HuH-7 (cell line): Measurements from ENCODE around the gene DEUP1.
"Not testable (repeated sequence)": the region's sequence is repeated elsewhere in the genome, so short reads cannot be mapped to it uniquely, and the experiment has no call there.

Source experiments
- DNase-seq: peaks from one replicate; pipeline ENCODE4 v3.0.0; 2011; ENCODE audit warnings: low spot score

The DEUP1 gene, protein sequence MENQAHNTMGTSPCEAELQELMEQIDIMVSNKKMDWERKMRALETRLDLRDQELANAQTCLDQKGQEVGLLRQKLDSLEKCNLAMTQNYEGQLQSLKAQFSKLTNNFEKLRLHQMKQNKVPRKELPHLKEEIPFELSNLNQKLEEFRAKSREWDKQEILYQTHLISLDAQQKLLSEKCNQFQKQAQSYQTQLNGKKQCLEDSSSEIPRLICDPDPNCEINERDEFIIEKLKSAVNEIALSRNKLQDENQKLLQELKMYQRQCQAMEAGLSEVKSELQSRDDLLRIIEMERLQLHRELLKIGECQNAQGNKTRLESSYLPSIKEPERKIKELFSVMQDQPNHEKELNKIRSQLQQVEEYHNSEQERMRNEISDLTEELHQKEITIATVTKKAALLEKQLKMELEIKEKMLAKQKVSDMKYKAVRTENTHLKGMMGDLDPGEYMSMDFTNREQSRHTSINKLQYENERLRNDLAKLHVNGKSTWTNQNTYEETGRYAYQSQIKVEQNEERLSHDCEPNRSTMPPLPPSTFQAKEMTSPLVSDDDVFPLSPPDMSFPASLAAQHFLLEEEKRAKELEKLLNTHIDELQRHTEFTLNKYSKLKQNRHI

DNA sequence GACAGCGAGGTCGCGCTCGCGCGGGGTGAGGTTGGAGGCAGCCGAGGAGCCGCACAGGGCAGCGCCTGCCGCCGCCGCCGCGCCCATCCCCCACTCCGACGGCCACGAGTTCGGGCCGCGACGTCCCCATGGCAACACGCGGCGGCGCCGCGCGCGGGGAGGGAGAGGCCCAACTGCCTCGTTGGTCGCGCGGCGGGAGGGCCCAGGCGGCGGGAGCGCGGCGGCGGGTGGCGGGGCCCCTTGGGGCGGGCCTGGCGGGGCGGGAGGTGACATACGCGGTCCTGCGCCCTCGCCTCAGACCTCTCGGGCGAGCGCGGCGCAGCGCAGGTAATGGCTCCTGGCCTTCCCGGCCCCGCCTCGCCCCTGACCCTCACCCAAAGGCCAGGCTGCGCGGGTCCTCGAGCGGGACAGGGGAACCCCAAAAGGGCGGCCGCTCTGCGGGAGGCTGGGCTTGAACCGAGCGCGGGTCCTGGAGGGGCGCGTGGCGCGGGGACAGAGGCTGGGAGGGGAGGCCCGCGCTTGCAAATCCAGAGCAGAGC lies at the start of gene DEUP1:
Gene DEUP1, plus strand, starts transcription at position 297 of the 539 bp plus-strand sequence. CDS start 1,518 bp downstream, outside the sequence.
- DNase-seq: no peak

DNA sequence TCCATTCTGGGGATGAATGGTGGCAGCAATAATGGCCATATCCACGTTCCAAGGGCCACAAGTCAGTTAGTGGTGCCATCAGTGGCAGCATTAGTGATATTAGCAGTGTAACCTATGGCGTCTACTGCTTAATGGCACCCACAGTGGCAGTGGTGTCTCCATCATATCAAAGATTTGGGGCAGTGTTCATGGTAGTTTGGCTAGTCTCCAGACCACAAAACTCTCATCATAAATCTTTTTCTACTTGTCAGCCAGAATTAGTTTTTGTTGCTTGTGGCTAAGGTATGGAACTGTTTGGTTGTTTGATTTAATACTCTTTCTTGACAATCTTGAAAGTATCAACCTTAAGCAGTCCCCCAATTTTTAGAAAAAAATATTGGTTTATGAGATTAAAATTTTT lies 45.1 kb upstream of the DEUP1 start:
- DNase-seq: no peak

DNA sequence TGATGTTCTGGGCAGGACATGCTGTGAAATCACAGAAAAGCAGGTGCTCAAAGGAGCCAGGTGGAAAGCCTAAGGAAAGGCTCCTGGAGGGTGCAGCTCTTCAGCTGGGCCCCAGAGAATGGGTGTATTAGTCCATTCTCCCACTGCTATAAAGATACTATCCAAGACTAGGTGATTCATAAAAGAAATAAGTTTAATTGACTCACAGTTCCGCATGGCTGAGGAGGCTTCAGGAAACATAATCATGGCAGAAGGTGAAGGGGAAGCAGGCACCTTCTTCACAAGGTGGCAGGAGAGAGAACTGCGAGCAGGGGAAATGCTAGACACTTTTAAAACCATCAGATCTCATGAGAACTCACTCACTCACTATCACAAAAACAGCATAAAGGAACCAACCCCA lies 43.1 kb upstream of the DEUP1 start:
- no peak for DNase-seq

DNA sequence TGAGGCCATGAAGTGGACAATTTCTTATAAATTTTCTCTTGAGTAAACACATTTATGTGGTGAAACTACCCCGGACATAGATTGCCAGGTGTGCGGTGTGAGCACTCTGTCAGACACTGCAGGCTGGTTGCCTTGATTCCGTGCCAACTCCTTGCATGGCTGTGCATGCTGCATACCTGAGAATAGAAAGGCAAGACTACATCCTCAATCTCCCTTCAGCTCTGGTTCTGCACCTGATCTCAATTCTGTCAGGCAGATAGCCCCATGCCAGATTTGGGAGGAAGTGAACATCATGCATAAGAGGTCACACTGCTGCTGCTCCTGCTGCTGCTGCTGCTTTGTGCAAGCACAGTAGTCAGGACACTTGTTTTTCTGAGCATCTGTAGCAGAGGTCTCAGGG lies 42.5 kb upstream of the DEUP1 start:
- no peak for DNase-seq

DNA sequence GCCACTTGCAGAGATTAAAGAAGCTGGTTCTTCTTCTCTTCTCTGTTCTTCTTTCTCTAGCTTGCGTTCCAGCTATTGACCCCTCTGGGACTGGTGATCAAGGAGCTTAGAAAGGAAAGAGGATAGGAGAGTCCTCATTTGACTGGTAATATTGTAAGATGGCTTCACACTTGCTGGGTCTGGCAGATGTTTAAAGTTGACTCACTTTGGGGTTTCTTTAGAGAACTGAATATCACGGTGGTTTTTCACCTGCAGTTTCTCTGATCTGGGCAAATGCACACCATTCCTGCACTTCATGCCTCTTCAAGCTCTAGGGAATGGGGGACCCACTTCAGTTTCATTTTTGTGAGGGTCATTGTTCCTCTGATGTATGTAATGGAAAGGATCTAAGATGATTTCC lies 41.8 kb upstream of the DEUP1 start:
- no peak for DNase-seq

DNA sequence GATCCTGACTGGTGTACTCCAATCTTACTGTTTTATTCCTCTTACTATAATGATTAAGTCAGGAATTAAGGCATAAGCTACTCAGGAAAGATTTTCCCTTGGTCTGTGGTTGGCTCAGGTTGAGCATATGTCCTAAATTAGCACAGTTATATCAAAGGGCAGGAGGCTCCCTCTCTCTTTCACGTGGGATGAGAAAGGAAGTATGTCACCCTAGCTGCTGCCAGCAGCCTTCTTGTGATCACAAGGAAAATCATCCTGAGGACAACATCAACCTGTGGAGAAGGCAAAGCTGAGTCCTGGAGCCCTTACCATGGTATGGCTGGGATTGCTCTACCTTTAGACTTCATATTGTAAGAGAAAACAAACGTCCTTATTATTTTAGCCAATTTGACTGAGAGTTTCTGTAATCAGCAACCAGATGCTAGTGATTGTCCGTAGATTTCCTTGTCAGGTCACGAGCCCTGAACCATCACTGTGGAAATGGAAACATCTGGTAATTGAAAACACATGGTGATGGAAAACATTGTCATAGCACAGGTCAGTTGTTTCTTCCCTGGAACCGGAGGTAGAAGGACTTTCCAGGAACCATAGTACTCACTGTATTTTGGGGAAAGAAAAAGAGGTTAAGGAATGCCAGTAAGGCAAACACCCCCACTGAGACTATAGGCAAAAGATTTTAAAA lies 40.6 kb upstream of the DEUP1 start:
- no peak for DNase-seq

DNA sequence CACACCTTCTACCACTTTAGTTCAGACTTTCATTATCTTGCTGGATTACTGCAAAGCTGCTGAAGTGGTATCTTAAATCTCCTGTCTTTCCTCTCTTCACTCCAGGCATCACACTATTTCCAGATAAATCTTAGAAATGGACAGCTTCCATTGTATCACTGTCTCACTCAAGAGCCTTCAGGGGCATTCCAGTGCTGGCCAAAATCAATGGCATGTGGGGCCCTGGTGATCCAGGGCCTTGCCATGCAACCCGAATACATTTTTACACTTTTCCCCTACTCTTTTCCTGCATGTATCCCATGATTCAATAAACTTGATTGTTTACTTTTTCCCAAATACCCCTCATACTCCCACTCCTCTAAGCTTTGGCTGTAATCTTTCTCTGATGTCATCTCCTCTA lies 39.4 kb upstream of the DEUP1 start:
- DNase-seq: no peak

DNA sequence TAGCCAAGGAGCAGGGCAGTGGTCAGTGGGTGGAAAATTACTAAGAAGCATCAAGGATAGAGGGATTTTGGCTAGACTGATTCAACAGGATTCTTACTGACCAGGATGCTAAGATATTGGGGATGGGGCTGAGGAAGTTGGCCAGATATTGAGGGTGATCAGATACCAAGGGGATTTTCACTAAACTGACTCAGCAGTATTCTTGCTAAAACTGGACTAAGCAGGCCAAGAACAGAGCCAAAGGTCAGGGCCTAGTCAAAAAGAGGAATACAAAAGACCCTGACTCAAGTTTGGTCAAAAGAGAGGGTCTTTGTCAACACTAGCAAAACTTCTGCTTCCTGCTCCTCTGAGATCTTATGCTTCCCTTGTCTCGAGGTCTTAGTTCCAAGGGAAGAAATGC lies 38.6 kb upstream of the DEUP1 start:
- DNase-seq: no peak

DNA sequence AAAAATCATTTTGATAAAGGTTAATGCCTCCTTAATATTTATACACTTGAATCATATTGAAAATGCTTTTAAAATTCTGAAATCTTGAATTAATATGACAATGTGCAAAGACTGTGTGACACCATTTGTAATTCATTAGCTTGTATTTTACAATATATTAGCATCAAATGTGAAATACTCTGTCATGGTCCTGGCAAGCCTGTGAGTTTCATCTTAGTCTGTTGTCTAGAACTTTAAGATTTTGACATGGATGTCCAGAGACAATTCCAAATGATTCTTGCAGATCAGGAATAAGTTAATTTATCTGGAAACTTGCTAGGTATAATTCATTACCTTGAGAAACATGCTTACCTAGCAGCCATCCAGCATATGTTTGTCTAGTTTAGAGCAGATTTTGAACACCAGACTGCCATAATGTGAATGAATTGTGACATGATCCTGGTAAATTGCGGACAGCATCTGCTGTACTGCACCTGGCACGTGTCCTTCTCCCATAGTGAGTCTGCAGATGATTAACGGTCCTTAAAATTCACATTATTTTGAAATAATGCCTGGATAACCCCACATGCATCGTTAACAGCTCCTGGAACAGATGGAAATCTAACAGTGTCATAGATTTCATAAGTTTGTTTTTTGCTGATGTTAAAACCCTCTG lies 34.5 kb upstream of the DEUP1 start:
- no peak for DNase-seq

DNA sequence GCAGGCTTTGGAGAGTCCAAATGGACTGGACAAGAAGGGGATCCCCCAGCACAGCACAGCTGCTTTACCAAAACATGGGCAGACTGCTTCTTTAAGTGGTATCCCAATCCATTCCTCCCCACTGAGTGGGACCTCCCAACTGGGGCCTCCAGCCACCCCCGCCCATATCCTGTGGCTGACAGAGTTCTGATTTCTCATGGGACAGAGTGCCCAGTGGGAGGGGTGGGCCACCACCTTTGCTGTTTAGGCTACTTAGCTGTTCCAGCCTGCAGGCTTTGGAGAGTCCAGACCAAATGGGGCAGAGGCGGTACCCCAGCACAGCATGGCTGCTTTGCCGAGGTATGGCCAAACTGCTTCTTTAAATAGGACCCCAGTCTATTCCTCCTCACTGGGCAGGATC lies 26.9 kb upstream of the DEUP1 start:
- no peak for DNase-seq

DNA sequence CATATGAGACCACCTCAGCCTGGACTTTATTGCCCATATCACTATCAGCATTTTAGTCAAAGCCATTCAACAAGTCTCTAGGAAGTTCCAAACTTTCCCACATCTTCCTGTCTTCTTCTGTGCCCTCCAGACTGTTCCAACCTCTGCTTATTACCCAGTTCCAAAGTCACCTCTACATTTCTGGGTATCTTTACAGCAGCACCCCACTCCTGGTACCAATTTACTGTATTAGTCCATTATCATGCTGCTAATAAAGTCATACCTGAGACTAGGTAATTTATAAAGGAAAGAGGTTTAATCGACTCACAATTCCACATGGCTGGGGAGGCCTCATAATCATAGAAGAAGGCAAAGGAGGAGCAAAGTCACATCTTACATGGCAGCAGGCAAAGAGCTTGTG lies 16.1 kb upstream of the DEUP1 start:
- not testable (repeated sequence) for DNase-seq

DNA sequence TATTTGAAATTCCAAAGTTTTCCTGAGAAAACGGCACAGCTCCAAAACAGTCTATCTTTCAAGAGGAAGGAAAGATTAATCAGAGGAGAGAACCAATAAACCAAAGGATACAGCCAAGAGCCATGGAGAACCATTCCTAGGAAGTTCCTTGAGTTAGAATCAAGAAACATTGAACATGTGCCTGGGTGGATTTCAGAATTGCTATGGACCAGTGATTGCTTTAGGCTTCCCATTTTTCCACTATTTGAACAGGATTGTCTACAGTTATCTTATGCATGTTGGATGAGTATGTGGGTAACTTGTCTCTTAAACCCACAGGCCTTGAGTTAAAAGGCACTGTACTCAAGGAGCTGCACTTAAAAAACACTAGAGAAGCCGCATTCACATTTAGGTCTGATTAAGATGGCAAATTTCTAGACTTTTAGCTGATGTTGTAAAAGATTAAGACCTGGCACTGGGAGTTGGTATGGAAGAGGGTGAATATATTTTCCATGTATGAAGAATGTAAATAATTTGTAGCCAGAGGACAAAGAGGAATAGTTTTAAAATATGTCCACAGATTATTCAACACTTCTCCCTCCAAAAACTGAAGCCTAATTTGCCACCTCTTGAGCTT lies 11.2 kb upstream of the DEUP1 start:
- no peak for DNase-seq

DNA sequence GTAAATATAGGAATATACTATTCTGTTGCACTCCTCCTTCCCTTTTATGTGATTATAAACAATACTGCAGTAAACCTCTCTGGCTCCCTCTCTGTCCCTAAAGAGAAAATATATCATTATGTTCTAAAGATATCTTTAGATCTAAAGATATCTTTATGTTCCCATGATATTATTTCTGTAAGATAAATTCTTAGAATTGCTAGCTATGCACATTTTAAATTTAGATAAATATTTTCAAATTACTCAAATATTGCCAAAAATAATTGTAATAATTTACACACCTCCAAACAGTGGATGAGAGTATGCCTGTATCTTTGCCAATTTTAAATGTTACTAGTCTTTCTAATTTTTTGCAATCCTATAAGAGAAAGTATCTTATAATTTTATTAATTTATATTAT lies 10.3 kb upstream of the DEUP1 start:
- DNase-seq: no peak

DNA sequence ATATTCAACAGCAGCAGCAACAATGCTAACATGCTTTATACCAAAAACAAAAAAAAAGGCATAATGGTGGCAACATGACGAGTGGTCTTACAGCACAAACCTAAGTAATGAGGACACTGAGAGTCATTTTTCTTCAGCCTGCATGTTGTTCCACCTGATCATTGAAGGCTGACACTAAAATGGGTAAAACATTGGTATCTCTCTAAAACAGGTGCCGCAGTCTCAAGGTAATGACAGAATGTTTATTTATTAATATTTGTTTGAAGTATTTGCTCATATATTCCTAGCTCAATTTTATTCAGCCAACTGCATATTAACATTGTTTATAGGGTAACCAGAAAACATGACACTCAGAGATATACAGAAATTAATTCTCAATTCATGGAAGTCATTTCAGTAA lies 8.3 kb upstream of the DEUP1 start:
- DNase-seq: no peak

DNA sequence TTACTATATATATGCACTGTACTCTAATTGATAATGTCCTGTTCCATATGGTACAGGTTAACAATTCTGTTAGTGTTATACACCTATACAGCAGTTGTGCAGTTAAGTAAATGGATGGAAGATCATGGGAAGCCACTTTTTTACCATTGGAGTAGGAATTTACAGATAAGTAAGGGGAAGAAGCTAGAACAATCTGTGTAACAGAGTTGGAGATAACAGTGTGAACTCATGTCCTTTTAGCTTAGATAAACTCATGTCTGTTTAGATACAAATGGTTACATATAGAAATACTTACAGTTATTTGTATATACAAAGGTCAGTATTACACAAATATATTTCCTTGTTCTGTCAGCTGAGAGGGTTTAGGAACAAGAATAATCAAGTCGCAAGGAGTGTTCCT lies 6.8 kb upstream of the DEUP1 start:
- no peak for DNase-seq

DNA sequence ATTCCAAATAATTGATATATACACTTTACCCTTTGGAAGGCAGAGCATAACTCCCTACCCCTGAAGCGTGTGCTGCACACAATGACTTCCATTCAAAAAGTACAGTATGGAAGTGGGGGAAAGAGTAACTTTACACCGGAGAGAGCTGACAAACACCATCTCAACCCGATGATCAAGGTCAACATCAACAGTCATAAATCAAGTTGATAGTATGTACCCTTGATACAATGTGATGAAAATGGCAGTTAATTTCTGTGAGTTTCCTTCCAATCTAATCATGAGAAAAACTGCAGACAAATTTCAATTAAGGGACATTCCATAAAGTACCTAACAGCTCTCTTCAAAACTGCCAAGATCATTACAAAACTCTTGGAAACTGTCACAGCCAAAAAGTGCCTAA lies 6.0 kb upstream of the DEUP1 start:
- no peak for DNase-seq

DNA sequence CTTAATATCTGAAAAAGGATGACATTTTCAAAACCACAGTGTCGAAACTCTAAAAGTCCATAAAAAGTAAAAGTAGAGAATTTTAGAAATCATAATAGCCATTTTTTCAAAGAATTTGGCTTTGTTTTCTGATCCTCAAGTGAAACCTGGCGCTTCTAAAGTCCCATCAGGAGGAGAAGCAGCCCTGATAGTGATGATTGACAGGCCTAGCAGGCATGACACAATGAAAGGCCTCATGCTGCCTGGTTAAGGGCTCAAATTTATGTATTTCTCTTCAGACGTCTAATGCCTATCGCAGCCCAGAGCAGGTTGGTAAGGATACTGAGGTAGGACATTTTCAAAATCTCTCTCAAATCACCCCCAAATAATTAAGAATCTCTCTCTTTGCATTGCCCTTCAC lies 3.9 kb upstream of the DEUP1 start:
- DNase-seq: no peak

DNA sequence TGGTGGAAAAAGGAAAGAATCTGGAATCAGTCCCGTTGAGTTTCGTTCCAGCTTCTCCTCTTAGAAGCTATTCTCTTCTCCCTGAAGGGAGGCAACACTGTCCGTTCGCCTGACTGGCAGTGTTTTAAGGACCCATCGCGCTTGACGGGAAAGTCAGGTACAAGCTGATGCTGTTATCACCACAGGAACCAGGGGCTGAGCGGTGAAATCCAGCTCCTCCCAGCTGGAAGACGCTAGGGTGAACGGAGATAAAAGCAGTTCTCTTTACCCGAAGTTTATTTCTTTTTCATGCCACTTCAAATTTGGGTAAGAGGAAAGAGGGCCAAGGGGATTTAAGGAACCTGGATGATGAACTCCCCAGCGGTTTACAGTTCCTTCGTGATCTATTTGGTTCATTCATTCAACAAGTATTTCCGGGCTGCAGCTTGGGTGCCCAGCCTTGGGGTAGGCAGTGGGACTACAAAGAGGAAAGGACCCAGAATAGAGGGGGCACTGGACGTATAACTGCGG lies 551 bp upstream of the DEUP1 start:
- DNase-seq: no peak

DNA sequence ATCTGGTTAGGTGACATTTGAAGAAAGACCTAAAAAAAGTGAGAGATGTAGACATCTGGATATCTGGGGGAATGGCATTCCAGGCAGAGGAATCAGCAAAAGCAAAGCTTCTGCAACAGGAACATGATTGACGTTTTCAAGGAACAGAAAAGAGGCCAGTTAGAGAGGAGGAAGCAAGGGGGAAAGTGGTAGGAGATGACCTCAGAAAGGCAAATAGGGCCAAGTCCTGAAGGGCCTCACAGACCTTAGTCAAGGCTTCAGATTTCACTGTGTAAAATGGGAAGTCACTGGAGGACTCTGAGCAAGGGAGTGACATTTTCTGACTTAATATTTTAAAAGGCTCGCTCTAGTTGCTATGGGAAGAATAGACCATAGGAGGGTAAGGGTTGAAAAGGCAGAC lies 9.7 kb downstream of the DEUP1 start:
- DNase-seq: no peak

DNA sequence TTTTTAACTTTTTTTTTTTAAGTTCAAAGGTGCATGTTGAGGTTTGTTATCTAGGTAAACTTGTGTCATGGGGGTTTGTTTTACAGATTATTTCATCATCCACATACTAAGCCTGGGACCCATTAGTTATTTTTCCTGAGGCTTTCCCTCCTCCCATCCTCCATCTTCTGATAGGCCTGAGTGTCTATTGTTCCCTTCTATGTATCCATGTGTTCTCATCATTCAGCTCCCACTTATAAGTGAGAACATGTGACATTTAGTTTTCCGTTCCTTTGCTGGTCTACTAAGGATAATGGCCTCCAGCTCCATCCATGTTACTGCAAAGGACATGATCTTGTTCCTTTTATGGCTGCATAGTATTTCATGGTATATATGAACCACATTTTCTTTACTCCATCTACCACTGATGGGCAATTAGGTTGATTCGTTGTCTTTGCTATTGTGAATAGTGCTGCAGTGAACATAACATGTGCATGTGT lies 14.4 kb downstream of the DEUP1 start:
- no peak for DNase-seq

DNA sequence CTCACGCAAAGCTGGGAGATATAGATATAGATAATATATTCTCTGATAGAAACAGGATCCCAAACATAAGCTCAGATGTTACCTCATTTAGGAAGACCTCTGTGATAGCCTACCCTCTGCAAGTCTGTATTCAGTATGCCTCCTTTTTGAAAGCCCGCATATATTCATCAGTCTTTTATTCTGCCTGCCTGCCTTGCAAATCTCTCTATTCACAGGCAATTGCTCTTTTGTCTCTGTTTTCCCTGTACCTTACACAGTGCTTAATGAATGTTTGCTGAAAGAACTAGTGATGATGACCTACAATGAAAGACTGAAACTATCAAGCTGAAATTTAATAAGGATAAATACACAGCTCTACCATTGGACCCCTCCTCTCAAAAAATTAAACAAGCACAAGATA lies 18.4 kb downstream of the DEUP1 start:
- no peak for DNase-seq

DNA sequence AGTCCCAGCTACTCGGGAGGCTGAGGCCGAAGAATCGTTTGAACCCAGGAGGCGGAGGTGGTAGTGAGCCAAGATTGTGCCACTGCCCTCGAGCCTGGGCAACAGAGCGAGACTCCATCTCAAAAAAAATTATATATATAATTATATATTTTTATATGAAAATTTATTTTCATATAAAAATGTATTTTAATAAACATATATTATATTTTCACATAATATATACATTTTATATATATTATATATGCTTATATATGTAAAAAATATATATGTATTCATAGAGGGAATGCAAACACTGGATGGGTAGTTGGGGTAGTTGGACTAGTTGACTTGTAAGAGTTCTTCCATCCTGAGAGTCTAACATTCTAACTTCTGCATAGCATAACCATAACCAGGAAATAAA lies 20.3 kb downstream of the DEUP1 start:
- DNase-seq: no peak
